ENCODE data around the gene NRIP2.

Gene NRIP2

GRCh38 chr12:2844786-2845185, 10.0 kb upstream of the NRIP2 start:
- peaks cover 0 to 63% (median 26%) of the 10 kb centered on the region in 4 donors for H3K4me1 ChIP-seq
- peak overlapping the region; percentile 69 to 78 for H3K27ac ChIP-seq
- H3K27me3 ChIP-seq, result no peaks in the 10 kb centered on the region
- H3K4me3 ChIP-seq, result no peak overlapping the region
- intact Hi-C loops (cut with DNase I; ENCODE audit: low total_unique reads), result loop anchor here (5.0 kb wide), 1 partner anchor 48 kb away; the partner anchor contains the start of gene TULP3
- H3K36me3 ChIP-seq, result peaks cover 0 to 5% (median 0%) of the 10 kb centered on the region in 3 donors
- no peaks in the 10 kb centered on the region for H3K9me3 ChIP-seq
- DNase-seq, result no peak
- TF ChIP-seq CTCF (IDR thresholded peaks at IDR 0.05), result no peak

- no peak for TF ChIP-seq CTCF (IDR thresholded peaks at IDR 0.05)
- peak overlapping the region; percentile 62 to 78 for H3K27ac ChIP-seq
- H3K36me3 ChIP-seq, result peaks cover 0 to 5% (median 0%) of the 10 kb centered on the region in 3 donors
- no peak for DNase-seq
- H3K27me3 ChIP-seq, result no peaks in the 10 kb centered on the region
- H3K9me3 ChIP-seq, result no peaks in the 10 kb centered on the region
- peaks cover 0 to 59% (median 26%) of the 10 kb centered on the region in 4 donors for H3K4me1 ChIP-seq
- no peak overlapping the region for H3K4me3 ChIP-seq
- intact Hi-C loops (cut with DNase I; ENCODE audit: low total_unique reads), result no loop called here
Measured at GRCh38 chr12:2842948-2843347, 8.1 kb upstream of the NRIP2 start.

- no peak for TF ChIP-seq CTCF (IDR thresholded peaks at IDR 0.05)
- H3K27me3 ChIP-seq, result no peaks in the 10 kb centered on the region
- H3K27ac ChIP-seq, result peak overlapping the region; percentile 41 to 78
- peaks cover 0 to 5% (median 0%) of the 10 kb centered on the region in 3 donors for H3K36me3 ChIP-seq
- intact Hi-C loops (cut with DNase I; ENCODE audit: low total_unique reads), result no loop called here
- no peak overlapping the region for H3K4me3 ChIP-seq
- H3K4me1 ChIP-seq, result peaks cover 0 to 54% (median 24%) of the 10 kb centered on the region in 4 donors
- no peaks in the 10 kb centered on the region for H3K9me3 ChIP-seq
- peak in 1 of 2 donors; percentile 78 for DNase-seq
Measured at GRCh38 chr12:2841056-2841650, 6.3 kb upstream of the NRIP2 start.

GRCh38 chr12:2836574-2836973, 1.7 kb upstream of the NRIP2 start:
- Histone ChIP-seq H3K4me1 (peaks cover 0 to 43% (median 28%) of the 10 kb centered on the region in 4 donors), H3K27me3 (no peaks in the 10 kb centered on the region), H3K36me3 (peaks cover 0 to 5% (median 0%) of the 10 kb centered on the region in 3 donors), H3K4me3 (no peak overlapping the region), H3K9me3 (no peaks in the 10 kb centered on the region), H3K27ac (no peak overlapping the region)
- DNase-seq, result no peak
- intact Hi-C loops (cut with DNase I; ENCODE audit: low total_unique reads), result no loop called here
- TF ChIP-seq CTCF (IDR thresholded peaks at IDR 0.05), result no peak

GRCh38 chr12:2835691-2836403, 1.0 kb upstream of the NRIP2 start:
- Histone ChIP-seq H3K27me3 (no peaks in the 10 kb centered on the region), H3K4me3 (no peak overlapping the region), H3K27ac (no peak overlapping the region), H3K9me3 (no peaks in the 10 kb centered on the region), H3K36me3 (peaks cover 0 to 2% (median 0%) of the 10 kb centered on the region in 3 donors), H3K4me1 (peaks cover 0 to 35% (median 26%) of the 10 kb centered on the region in 4 donors)
- intact Hi-C loops (cut with DNase I; ENCODE audit: low total_unique reads), result no loop called here
- TF ChIP-seq CTCF (IDR thresholded peaks at IDR 0.05), result no peak
- DNase-seq, result no peak

All from tibial artery (tissue), 4 donors.